IMR-90 (cell line): ENCODE data around the gene CDC42EP5. TPM values are rescaled to one million over a fixed set of nuclear protein-coding genes. Genes with fewer than 3 reads are reported as not detected.
"Not testable (repeated sequence)": the region's sequence is repeated elsewhere in the genome, so short reads cannot be mapped to it uniquely, and the experiment has no call there.

ENCODE experiments used
- ATAC-seq: fragments of 200-7000 bp; cut with Tn5 transposase; 2 replicates; pipeline ENCODE4 v1.9.1; 2020; ENCODE audit warnings: low read depth, mild to moderate bottlenecking, moderate library complexity
- BruUV-seq: library from RNA; stranded (reverse); fragments of 400-500 nt; replicated peaks from 2 replicates; lab custom pipeline; 2021; lab: Mats Ljungman, UMichigan
- CTCF ChIA-PET: fragments of 300-600 bp; formaldehyde crosslinking; extraction: SDS; loops from one replicate; lab custom pipeline; 2021; ENCODE audit warnings: antibody characterized with exemption; lab: Yijun Ruan, JAX
- POLR2A ChIA-PET: fragments of 300-600 bp; sonication (Branson Sonifier 250); formaldehyde crosslinking; loops from one replicate; lab custom pipeline; 2022; ENCODE audit warnings: antibody characterized with exemption; ENCODE audit not compliant: unreplicated experiment; lab: Charles Lee
- DNase-seq: peaks from one replicate; pipeline ENCODE4 v3.0.0; 2013
- H2AFZ ChIP-seq: replicated peaks from 2 replicates; pipeline ENCODE3; 2013; ENCODE audit warnings: low read length, mild to moderate bottlenecking; ENCODE audit not compliant: poor library complexity
- H2AK5ac ChIP-seq: 2 replicates; pipeline ENCODE4 v1.6.1; 2013; ENCODE audit warnings: low read depth, low read length, inconsistent platforms
- H2AK9ac ChIP-seq: replicated peaks from 2 replicates; pipeline ENCODE3; 2013; ENCODE audit warnings: mild to moderate bottlenecking, low read depth, low read length, moderate library complexity; ENCODE audit not compliant: poor library complexity
- H2BK120ac ChIP-seq: 2 replicates; pipeline ENCODE4 v1.6.1; 2013; ENCODE audit warnings: low read depth, low read length, inconsistent platforms
- H2BK15ac ChIP-seq: 3 replicates; pipeline ENCODE4 v1.6.1; 2013; ENCODE audit warnings: low read depth, low read length, inconsistent platforms
- H2BK20ac ChIP-seq: 2 replicates; pipeline ENCODE4 v1.6.1; 2013; ENCODE audit warnings: low read depth, mild to moderate bottlenecking, inconsistent platforms, low read length, moderate library complexity
- H2BK5ac ChIP-seq: 2 replicates; pipeline ENCODE4 v1.6.1; 2013; ENCODE audit warnings: mild to moderate bottlenecking, low read depth, low read length, inconsistent platforms; ENCODE audit not compliant: poor library complexity, severe bottlenecking
- H3K14ac ChIP-seq: replicated peaks from 2 replicates; pipeline ENCODE4 v1.6.1; 2013; ENCODE audit warnings: low read depth, low read length, inconsistent platforms
- H3K18ac ChIP-seq: 2 replicates; pipeline ENCODE4 v1.6.1; 2013; ENCODE audit warnings: low read depth, low read length, control low read depth
- H3K23ac ChIP-seq: 2 replicates; pipeline ENCODE4 v1.6.1; 2013; ENCODE audit warnings: low read depth, low read length, inconsistent platforms
- H3K27ac ChIP-seq: 2 replicates; pipeline ENCODE4 v1.5.1; 2013; ENCODE audit warnings: mild to moderate bottlenecking, control low read depth, low read length; ENCODE audit not compliant: insufficient read depth
- H3K27me3 ChIP-seq: 2 replicates; pipeline ENCODE4 v1.6.1; 2013; ENCODE audit warnings: low read length; ENCODE audit not compliant: control insufficient read depth, insufficient read depth
- H3K36me3 ChIP-seq: 2 replicates; pipeline ENCODE4 v1.6.1; 2013; ENCODE audit warnings: low read length, mixed read lengths; ENCODE audit not compliant: control insufficient read depth, insufficient read depth
- H3K4ac ChIP-seq: 2 replicates; pipeline ENCODE4 v1.6.1; 2013; ENCODE audit warnings: low read depth, low read length, inconsistent platforms
- H3K4me1 ChIP-seq: 2 replicates; pipeline ENCODE4 v1.6.1; 2013; ENCODE audit warnings: low read length, mixed read lengths; ENCODE audit not compliant: control insufficient read depth, insufficient read depth
- H3K4me2 ChIP-seq: 2 replicates; pipeline ENCODE4 v1.6.1; 2013; ENCODE audit warnings: low read depth, mild to moderate bottlenecking, control low read depth, low read length, moderate library complexity
- H3K4me3 ChIP-seq: 2 replicates; pipeline ENCODE4 v1.5.1; 2013; ENCODE audit warnings: low read depth, mild to moderate bottlenecking, control low read depth, low read length, moderate library complexity; ENCODE audit not compliant: insufficient read depth
- H3K56ac ChIP-seq: 2 replicates; pipeline ENCODE4 v1.6.1; 2013; ENCODE audit warnings: low read length, inconsistent platforms; ENCODE audit not compliant: insufficient read depth; ENCODE audit errors: extremely low read depth
- H3K79me1 ChIP-seq, 2 experiments: 2 replicates each; pipeline ENCODE4 v1.6.1; 2013; ENCODE audit warnings: low read length in 2 of 2, inconsistent platforms in 1 of 2, low read depth in 1 of 2
- H3K9ac ChIP-seq: 2 replicates; pipeline ENCODE4 v1.6.1; 2013; ENCODE audit warnings: low read depth, low read length, control low read depth
- H3K9me1 ChIP-seq: 2 replicates; pipeline ENCODE4 v1.6.1; 2013; ENCODE audit warnings: low read length, inconsistent platforms; ENCODE audit not compliant: insufficient read depth
- H3K9me3 ChIP-seq: 2 replicates; pipeline ENCODE4 v1.6.1; 2013; ENCODE audit warnings: low read length; ENCODE audit not compliant: control insufficient read depth, insufficient read depth
- H4K20me1 ChIP-seq: 2 replicates; pipeline ENCODE4 v1.6.1; 2013; ENCODE audit warnings: low read length, inconsistent platforms; ENCODE audit not compliant: insufficient read depth
- H4K5ac ChIP-seq: 2 replicates; pipeline ENCODE4 v1.6.1; 2013; ENCODE audit warnings: mild to moderate bottlenecking, low read depth, low read length, control low read depth
- H4K8ac ChIP-seq, 2 experiments: 2 replicates each; pipeline ENCODE4 v1.6.1; 2013; ENCODE audit warnings: low read depth in 2 of 2, low read length in 2 of 2, control low read depth in 1 of 2, inconsistent platforms in 1 of 2
- H4K91ac ChIP-seq: 2 replicates; pipeline ENCODE4 v1.6.1; 2013; ENCODE audit warnings: low read depth, low read length, inconsistent platforms; ENCODE audit not compliant: insufficient read depth
- WGBS, 2 experiments: methylation state at CpG; one replicate each; pipeline versions ENCODE4 v1.1.5 to v1.1.7; 2013; ENCODE audit warnings: missing lambda C conversion rate in 2 of 2; ENCODE audit not compliant: insufficient read length in 1 of 2; ENCODE audit errors: extremely low coverage in 2 of 2; 5-methylcytosine and 5-hydroxymethylcytosine counted together
- dilution Hi-C: fragments of 300-500 bp; cut with HindIII; formaldehyde crosslinking; loops from one replicate; pipeline ENCODE4 v1.14.3; 2018; ENCODE audit warnings: low sequenced_read_pairs; ENCODE audit not compliant: unreplicated experiment
- in situ Hi-C: fragments of 300-500 bp; cut with MboI; formaldehyde crosslinking; loops from 3 replicates; pipeline ENCODE4 v1.14.3; 2019; ENCODE audit warnings: low sequenced_read_pairs, inconsistent platforms, mixed read lengths
- intact Hi-C: fragments of 100-400 bp; cut with micrococcal nuclease; formaldehyde crosslinking; loops from 2 replicates; pipeline ENCODE4 v1.10.0; 2022
- polyA plus RNA-seq, 3 experiments: library from polyadenylated mRNA; depleted of rRNA; stranded (reverse); fragments of >200 nt; gene quantifications; 2 replicates each; pipeline ENCODE4 v1.2.3, GENCODE V29; 2012; ENCODE audit warnings: low replicate concordance in 1 of 3
- total RNA-seq: library from RNA; depleted of rRNA; stranded (reverse); fragments of >200 nt; gene quantifications from 2 replicates; pipeline ENCODE4 v1.2.3, GENCODE V29; 2012

Gene CDC42EP5
- total and polyA plus RNA-seq, 2 of the 4 experiments (the other 2 are of a cell fraction) = 7.2 to 25.3 TPM

GRCh38 chr19:54466110-54466480, 7.0 kb downstream of the CDC42EP5 start:
- H3K4me2 ChIP-seq, DNase-seq, H2AK5ac ChIP-seq, H3K18ac ChIP-seq, H2BK120ac ChIP-seq, H3K9me1 ChIP-seq, H3K9me3 ChIP-seq, H2BK15ac ChIP-seq, ATAC-seq, H3K4ac ChIP-seq, H3K9ac ChIP-seq, dilution Hi-C loops, BruUV-seq, H4K91ac ChIP-seq, H2AK9ac ChIP-seq, H4K8ac ChIP-seq, H3K27ac ChIP-seq, H3K4me3 ChIP-seq, H2BK20ac ChIP-seq, H3K56ac ChIP-seq, H3K27me3 ChIP-seq, POLR2A ChIA-PET, H2BK5ac ChIP-seq, H2AFZ ChIP-seq, H3K23ac ChIP-seq, H3K14ac ChIP-seq, H4K5ac ChIP-seq: not testable (repeated sequence)
- Histone ChIP-seq H3K79me1 (peaks cover 3 to 21% of the 10 kb centered on the region in 2 experiments; a peak in 3 of 4 replicates), H4K20me1 (peaks cover 21% of the 10 kb centered on the region), H3K4me1 (peaks cover 20% of the 10 kb centered on the region), H3K36me3 (peaks cover 14% of the 10 kb centered on the region)
- intact Hi-C loops = loop anchor here (10.0 kb wide), 1 partner anchor 619 kb away; no protein-coding TSS in a partner anchor
- CTCF ChIA-PET = interaction anchor here (1.2 kb wide), 1 partner anchor 12 kb away, joined by 4 read pairs; no protein-coding TSS in a partner anchor
- in situ Hi-C loops = loop anchor here (25.0 kb wide), 4 partner anchors 354 to 1671 kb away; partner anchors contain the start of genes NAT14, NDUFA3, OSCAR and PRPF31
- 100% methylated on average over 3 of the region's 14 CpGs; no CpG with 5 or more reads in 1 of the 2 experiments for WGBS, 2 experiments
